IMR-90 (cell line): ENCODE data around the gene GJA5. TPM values are rescaled to one million over a fixed set of nuclear protein-coding genes. Genes with fewer than 3 reads are reported as not detected.

Source experiments
- ATAC-seq: fragments of 200-7000 bp; cut with Tn5 transposase; 2 replicates; pipeline ENCODE4 v1.9.1; 2020; ENCODE audit warnings: low read depth, mild to moderate bottlenecking, moderate library complexity
- BruUV-seq: library from RNA; stranded (reverse); fragments of 400-500 nt; replicated peaks from 2 replicates; lab custom pipeline; 2021; lab: Mats Ljungman, UMichigan
- CTCF ChIA-PET: fragments of 300-600 bp; formaldehyde crosslinking; extraction: SDS; loops from one replicate; lab custom pipeline; 2021; ENCODE audit warnings: antibody characterized with exemption; lab: Yijun Ruan, JAX
- POLR2A ChIA-PET: fragments of 300-600 bp; sonication (Branson Sonifier 250); formaldehyde crosslinking; loops from one replicate; lab custom pipeline; 2022; ENCODE audit warnings: antibody characterized with exemption; ENCODE audit not compliant: unreplicated experiment; lab: Charles Lee
- DNase-seq: peaks from one replicate; pipeline ENCODE4 v3.0.0; 2013
- H2AFZ ChIP-seq: replicated peaks from 2 replicates; pipeline ENCODE3; 2013; ENCODE audit warnings: low read length, mild to moderate bottlenecking; ENCODE audit not compliant: poor library complexity
- H2AK5ac ChIP-seq: 2 replicates; pipeline ENCODE4 v1.6.1; 2013; ENCODE audit warnings: low read depth, low read length, inconsistent platforms
- H2AK9ac ChIP-seq: replicated peaks from 2 replicates; pipeline ENCODE3; 2013; ENCODE audit warnings: mild to moderate bottlenecking, low read depth, low read length, moderate library complexity; ENCODE audit not compliant: poor library complexity
- H2BK120ac ChIP-seq: 2 replicates; pipeline ENCODE4 v1.6.1; 2013; ENCODE audit warnings: low read depth, low read length, inconsistent platforms
- H2BK15ac ChIP-seq: 3 replicates; pipeline ENCODE4 v1.6.1; 2013; ENCODE audit warnings: low read depth, low read length, inconsistent platforms
- H2BK20ac ChIP-seq: 2 replicates; pipeline ENCODE4 v1.6.1; 2013; ENCODE audit warnings: low read depth, mild to moderate bottlenecking, inconsistent platforms, low read length, moderate library complexity
- H2BK5ac ChIP-seq: 2 replicates; pipeline ENCODE4 v1.6.1; 2013; ENCODE audit warnings: mild to moderate bottlenecking, low read depth, low read length, inconsistent platforms; ENCODE audit not compliant: poor library complexity, severe bottlenecking
- H3K14ac ChIP-seq: replicated peaks from 2 replicates; pipeline ENCODE4 v1.6.1; 2013; ENCODE audit warnings: low read depth, low read length, inconsistent platforms
- H3K18ac ChIP-seq: 2 replicates; pipeline ENCODE4 v1.6.1; 2013; ENCODE audit warnings: low read depth, low read length, control low read depth
- H3K23ac ChIP-seq: 2 replicates; pipeline ENCODE4 v1.6.1; 2013; ENCODE audit warnings: low read depth, low read length, inconsistent platforms
- H3K27ac ChIP-seq: 2 replicates; pipeline ENCODE4 v1.5.1; 2013; ENCODE audit warnings: mild to moderate bottlenecking, control low read depth, low read length; ENCODE audit not compliant: insufficient read depth
- H3K27me3 ChIP-seq: 2 replicates; pipeline ENCODE4 v1.6.1; 2013; ENCODE audit warnings: low read length; ENCODE audit not compliant: control insufficient read depth, insufficient read depth
- H3K36me3 ChIP-seq: 2 replicates; pipeline ENCODE4 v1.6.1; 2013; ENCODE audit warnings: low read length, mixed read lengths; ENCODE audit not compliant: control insufficient read depth, insufficient read depth
- H3K4ac ChIP-seq: 2 replicates; pipeline ENCODE4 v1.6.1; 2013; ENCODE audit warnings: low read depth, low read length, inconsistent platforms
- H3K4me1 ChIP-seq: 2 replicates; pipeline ENCODE4 v1.6.1; 2013; ENCODE audit warnings: low read length, mixed read lengths; ENCODE audit not compliant: control insufficient read depth, insufficient read depth
- H3K4me2 ChIP-seq: 2 replicates; pipeline ENCODE4 v1.6.1; 2013; ENCODE audit warnings: low read depth, mild to moderate bottlenecking, control low read depth, low read length, moderate library complexity
- H3K4me3 ChIP-seq: 2 replicates; pipeline ENCODE4 v1.5.1; 2013; ENCODE audit warnings: low read depth, mild to moderate bottlenecking, control low read depth, low read length, moderate library complexity; ENCODE audit not compliant: insufficient read depth
- H3K56ac ChIP-seq: 2 replicates; pipeline ENCODE4 v1.6.1; 2013; ENCODE audit warnings: low read length, inconsistent platforms; ENCODE audit not compliant: insufficient read depth; ENCODE audit errors: extremely low read depth
- H3K79me1 ChIP-seq, 2 experiments: 2 replicates each; pipeline ENCODE4 v1.6.1; 2013; ENCODE audit warnings: low read length in 2 of 2, inconsistent platforms in 1 of 2, low read depth in 1 of 2
- H3K9ac ChIP-seq: 2 replicates; pipeline ENCODE4 v1.6.1; 2013; ENCODE audit warnings: low read depth, low read length, control low read depth
- H3K9me1 ChIP-seq: 2 replicates; pipeline ENCODE4 v1.6.1; 2013; ENCODE audit warnings: low read length, inconsistent platforms; ENCODE audit not compliant: insufficient read depth
- H3K9me3 ChIP-seq: 2 replicates; pipeline ENCODE4 v1.6.1; 2013; ENCODE audit warnings: low read length; ENCODE audit not compliant: control insufficient read depth, insufficient read depth
- H4K20me1 ChIP-seq: 2 replicates; pipeline ENCODE4 v1.6.1; 2013; ENCODE audit warnings: low read length, inconsistent platforms; ENCODE audit not compliant: insufficient read depth
- H4K5ac ChIP-seq: 2 replicates; pipeline ENCODE4 v1.6.1; 2013; ENCODE audit warnings: mild to moderate bottlenecking, low read depth, low read length, control low read depth
- H4K8ac ChIP-seq, 2 experiments: 2 replicates each; pipeline ENCODE4 v1.6.1; 2013; ENCODE audit warnings: low read depth in 2 of 2, low read length in 2 of 2, control low read depth in 1 of 2, inconsistent platforms in 1 of 2
- H4K91ac ChIP-seq: 2 replicates; pipeline ENCODE4 v1.6.1; 2013; ENCODE audit warnings: low read depth, low read length, inconsistent platforms; ENCODE audit not compliant: insufficient read depth
- BHLHE40 ChIP-seq: fragments of 150-350 bp; IDR thresholded peaks from 2 replicates; pipeline ENCODE4 v1.6.1; 2016; ENCODE audit warnings: mild to moderate bottlenecking, low read depth, low read length
- CEBPB ChIP-seq: IDR thresholded peaks from 2 replicates; pipeline ENCODE4 v1.6.1; 2012; ENCODE audit warnings: low read depth, low read length, improper control_type of control experiment
- CHD1 ChIP-seq: IDR thresholded peaks from 2 replicates; pipeline ENCODE4 v1.6.1; 2012; ENCODE audit warnings: low read depth, low read length, improper control_type of control experiment
- ELK1 ChIP-seq: fragments of 150-350 bp; IDR thresholded peaks from 2 replicates; pipeline ENCODE4 v1.6.1; 2016; ENCODE audit warnings: low read depth, mild to moderate bottlenecking, low read length, moderate library complexity, borderline replicate concordance
- FOS ChIP-seq: fragments of 150-350 bp; IDR thresholded peaks from 2 replicates; pipeline ENCODE4 v1.6.1; 2016; ENCODE audit warnings: low read depth, low read length
- MAFK ChIP-seq: IDR thresholded peaks from 2 replicates; pipeline ENCODE4 v1.6.1; 2012; ENCODE audit warnings: low read depth, low read length, improper control_type of control experiment
- MXI1 ChIP-seq: IDR thresholded peaks from 2 replicates; pipeline ENCODE4 v1.6.1; 2012; ENCODE audit warnings: low read depth, mild to moderate bottlenecking, low read length, moderate library complexity, borderline replicate concordance
- NFE2L2 ChIP-seq: fragments of 150-350 bp; IDR thresholded peaks from 2 replicates; pipeline ENCODE4 v1.6.1; 2016; ENCODE audit warnings: low read depth, mild to moderate bottlenecking, low read length
- POLR2A ChIP-seq: IDR thresholded peaks from 2 replicates; pipeline ENCODE4 v1.6.1; 2012; ENCODE audit warnings: mild to moderate bottlenecking, low read depth, low read length
- RAD21 ChIP-seq: IDR thresholded peaks from 2 replicates; pipeline ENCODE4 v1.6.1; 2012; ENCODE audit warnings: low read length, improper control_type of control experiment
- RCOR1 ChIP-seq: IDR thresholded peaks from 2 replicates; pipeline ENCODE4 v1.6.1; 2012; ENCODE audit warnings: mild to moderate bottlenecking, low read length, improper control_type of control experiment; ENCODE audit not compliant: insufficient replicate concordance
- RFX5 ChIP-seq: IDR thresholded peaks from 2 replicates; pipeline ENCODE4 v1.8.0; 2012; ENCODE audit warnings: low read depth, mild to moderate bottlenecking, low read length, moderate library complexity
- SMC3 ChIP-seq: fragments of 150-350 bp; IDR thresholded peaks from 2 replicates; pipeline ENCODE4 v1.6.1; 2016; ENCODE audit warnings: low read depth, mild to moderate bottlenecking, antibody characterized with exemption, low read length, moderate library complexity
- WGBS, 2 experiments: methylation state at CpG; one replicate each; pipeline versions ENCODE4 v1.1.5 to v1.1.7; 2013; ENCODE audit warnings: missing lambda C conversion rate in 2 of 2; ENCODE audit not compliant: insufficient read length in 1 of 2; ENCODE audit errors: extremely low coverage in 2 of 2; 5-methylcytosine and 5-hydroxymethylcytosine counted together
- dilution Hi-C: fragments of 300-500 bp; cut with HindIII; formaldehyde crosslinking; loops from one replicate; pipeline ENCODE4 v1.14.3; 2018; ENCODE audit warnings: low sequenced_read_pairs; ENCODE audit not compliant: unreplicated experiment
- in situ Hi-C: fragments of 300-500 bp; cut with MboI; formaldehyde crosslinking; loops from 3 replicates; pipeline ENCODE4 v1.14.3; 2019; ENCODE audit warnings: low sequenced_read_pairs, inconsistent platforms, mixed read lengths
- intact Hi-C: fragments of 100-400 bp; cut with micrococcal nuclease; formaldehyde crosslinking; loops from 2 replicates; pipeline ENCODE4 v1.10.0; 2022
- polyA plus RNA-seq, 3 experiments: library from polyadenylated mRNA; depleted of rRNA; stranded (reverse); fragments of >200 nt; gene quantifications; 2 replicates each; pipeline ENCODE4 v1.2.3, GENCODE V29; 2012; ENCODE audit warnings: low replicate concordance in 1 of 3
- total RNA-seq: library from RNA; depleted of rRNA; stranded (reverse); fragments of >200 nt; gene quantifications from 2 replicates; pipeline ENCODE4 v1.2.3, GENCODE V29; 2012
- TF ChIP-seq, protein P1 (sequence below): conservative IDR thresholded peaks from 2 replicates; pipeline ENCODE4 v1.5.1; 2012; ENCODE audit warnings: mild to moderate bottlenecking, low read depth, low read length, improper control_type of control experiment
- TF ChIP-seq, protein P2 (sequence below): fragments of 150-350 bp; IDR thresholded peaks from 2 replicates; pipeline ENCODE4 v1.6.1; 2017; ENCODE audit warnings: mild to moderate bottlenecking, antibody characterized with exemption, low read length, low read depth

Gene GJA5
- total and polyA plus RNA-seq, 2 of the 4 experiments (the other 2 are of a cell fraction): not detected

DNA sequence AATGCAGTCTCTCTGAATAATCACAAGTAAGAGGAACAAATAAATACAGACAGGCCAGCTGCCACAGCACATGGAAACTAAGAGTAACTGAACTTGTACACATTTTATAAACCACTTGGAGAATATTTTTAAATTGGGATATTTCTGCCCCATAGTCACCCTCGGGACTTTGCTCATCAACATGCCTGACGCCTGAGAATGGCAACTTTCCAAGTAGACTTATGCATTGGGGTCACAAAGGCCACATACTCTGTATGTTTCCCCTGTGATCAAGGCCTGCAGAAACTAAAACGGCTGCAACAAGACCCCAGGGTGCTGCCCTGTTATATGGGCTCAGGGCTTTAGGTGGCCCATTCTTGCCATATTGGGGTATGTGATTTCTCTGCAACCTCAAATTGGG is 38.3 kb upstream of the GJA5 start:
- no peaks in the 10 kb centered on the region for H3K9me3 ChIP-seq
- no peaks in the 10 kb centered on the region for H3K9me1 ChIP-seq
- H3K9ac ChIP-seq: no peak overlapping the region
- POLR2A ChIA-PET: no interaction called here
- H4K91ac ChIP-seq: no peak overlapping the region
- no peak overlapping the region for H3K56ac ChIP-seq
- intact Hi-C loops (no loop called here), dilution Hi-C loops (no loop called here), in situ Hi-C loops (no loop called here)
- H3K23ac ChIP-seq: no peak overlapping the region
- no peaks in the 10 kb centered on the region for H3K36me3 ChIP-seq
- no peak overlapping the region for H3K4me3 ChIP-seq
- no peak overlapping the region for H3K4me2 ChIP-seq
- ATAC-seq (no peak), DNase-seq (no peak)
- no peak overlapping the region for H4K5ac ChIP-seq
- H3K27me3 ChIP-seq: no peaks in the 10 kb centered on the region; the same call in none of the 2 replicates
- no peaks in the 10 kb centered on the region for H3K4me1 ChIP-seq
- no peak overlapping the region for H2AK5ac ChIP-seq
- BruUV-seq: no TSS peak
- no peak overlapping the region for H3K4ac ChIP-seq
- H2BK120ac ChIP-seq: no peak overlapping the region
- no peak overlapping the region for H2AFZ ChIP-seq
- no peak overlapping the region for H3K27ac ChIP-seq
- no peak overlapping the region for H4K8ac ChIP-seq
- no peak overlapping the region for H3K14ac ChIP-seq
- H4K20me1 ChIP-seq: no peaks in the 10 kb centered on the region
- H2AK9ac ChIP-seq: no peak overlapping the region
- TF ChIP-seq, protein P1, sequence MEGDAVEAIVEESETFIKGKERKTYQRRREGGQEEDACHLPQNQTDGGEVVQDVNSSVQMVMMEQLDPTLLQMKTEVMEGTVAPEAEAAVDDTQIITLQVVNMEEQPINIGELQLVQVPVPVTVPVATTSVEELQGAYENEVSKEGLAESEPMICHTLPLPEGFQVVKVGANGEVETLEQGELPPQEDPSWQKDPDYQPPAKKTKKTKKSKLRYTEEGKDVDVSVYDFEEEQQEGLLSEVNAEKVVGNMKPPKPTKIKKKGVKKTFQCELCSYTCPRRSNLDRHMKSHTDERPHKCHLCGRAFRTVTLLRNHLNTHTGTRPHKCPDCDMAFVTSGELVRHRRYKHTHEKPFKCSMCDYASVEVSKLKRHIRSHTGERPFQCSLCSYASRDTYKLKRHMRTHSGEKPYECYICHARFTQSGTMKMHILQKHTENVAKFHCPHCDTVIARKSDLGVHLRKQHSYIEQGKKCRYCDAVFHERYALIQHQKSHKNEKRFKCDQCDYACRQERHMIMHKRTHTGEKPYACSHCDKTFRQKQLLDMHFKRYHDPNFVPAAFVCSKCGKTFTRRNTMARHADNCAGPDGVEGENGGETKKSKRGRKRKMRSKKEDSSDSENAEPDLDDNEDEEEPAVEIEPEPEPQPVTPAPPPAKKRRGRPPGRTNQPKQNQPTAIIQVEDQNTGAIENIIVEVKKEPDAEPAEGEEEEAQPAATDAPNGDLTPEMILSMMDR: no peak
- TF ChIP-seq BHLHE40 (no peak), SMC3 (no peak), FOS (no peak), RCOR1 (no peak), RAD21 (no peak), MAFK (no peak), MXI1 (no peak), ELK1 (no peak), CEBPB (no peak), POLR2A (no peak), CHD1 (no peak), RFX5 (no peak), NFE2L2 (no peak)
- TF ChIP-seq, protein P2, sequence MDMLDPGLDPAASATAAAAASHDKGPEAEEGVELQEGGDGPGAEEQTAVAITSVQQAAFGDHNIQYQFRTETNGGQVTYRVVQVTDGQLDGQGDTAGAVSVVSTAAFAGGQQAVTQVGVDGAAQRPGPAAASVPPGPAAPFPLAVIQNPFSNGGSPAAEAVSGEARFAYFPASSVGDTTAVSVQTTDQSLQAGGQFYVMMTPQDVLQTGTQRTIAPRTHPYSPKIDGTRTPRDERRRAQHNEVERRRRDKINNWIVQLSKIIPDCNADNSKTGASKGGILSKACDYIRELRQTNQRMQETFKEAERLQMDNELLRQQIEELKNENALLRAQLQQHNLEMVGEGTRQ: no peak
- H3K18ac ChIP-seq: no peak overlapping the region
- H2BK15ac ChIP-seq: no peak overlapping the region
- no peak overlapping the region for H2BK5ac ChIP-seq
- H3K79me1 ChIP-seq: no peaks in the 10 kb centered on the region
- H2BK20ac ChIP-seq: no peak overlapping the region
- 8% methylated on average over 2 of the region's 3 CpGs; no CpG with 5 or more reads in 1 of the 2 experiments for WGBS, 2 experiments
- CTCF ChIA-PET: no interaction called here
